Hepatocyte (in vitro differentiated cells): ENCODE results near the gene DCPS. TPM values are rescaled to one million over a fixed set of nuclear protein-coding genes. Genes with fewer than 3 reads are reported as not detected.
"Not testable (repeated sequence)": the region's sequence is repeated elsewhere in the genome, so short reads cannot be mapped to it uniquely, and the experiment has no call there.

Experiments
- DNase-seq: peaks from one replicate; pipeline ENCODE4 v3.0.0-alpha.2; 2016; ENCODE audit warnings: low spot score
- H2AFZ ChIP-seq: fragments of 200-600 bp; sonication (generic); 2 replicates; pipeline ENCODE4 v1.6.0; 2016; ENCODE audit warnings: antibody characterized with exemption, mild to moderate bottlenecking
- H3K27ac ChIP-seq: fragments of 200-600 bp; sonication (generic); 2 replicates; pipeline ENCODE4 v1.5.1; 2016; ENCODE audit warnings: mild to moderate bottlenecking
- H3K27me3 ChIP-seq: fragments of 200-600 bp; sonication (generic); 2 replicates; pipeline ENCODE4 v1.6.1; 2016
- H3K36me3 ChIP-seq: fragments of 200-600 bp; sonication (generic); replicated peaks from 2 replicates; pipeline ENCODE4 v1.5.1; 2016; ENCODE audit warnings: low read depth; ENCODE audit not compliant: insufficient read depth
- H3K4me1 ChIP-seq: fragments of 200-600 bp; sonication (generic); 2 replicates; pipeline ENCODE4 v1.5.1; 2016; ENCODE audit warnings: mild to moderate bottlenecking, moderate library complexity; ENCODE audit not compliant: insufficient read depth
- H3K4me2 ChIP-seq: fragments of 200-600 bp; sonication (generic); 2 replicates; pipeline ENCODE4 v1.6.0; 2016
- H3K4me3 ChIP-seq: fragments of 200-600 bp; sonication (generic); 2 replicates; pipeline ENCODE4 v1.5.1; 2016; ENCODE audit warnings: mild to moderate bottlenecking
- H3K79me2 ChIP-seq: fragments of 200-600 bp; sonication (generic); 2 replicates; pipeline ENCODE4 v1.6.0; 2017; ENCODE audit warnings: mild to moderate bottlenecking
- H3K9me2 ChIP-seq: fragments of 200-600 bp; sonication (generic); replicated peaks from 2 replicates; pipeline ENCODE4 v1.6.0; 2017; ENCODE audit warnings: mild to moderate bottlenecking; ENCODE audit not compliant: insufficient read depth
- H3K9me3 ChIP-seq: fragments of 200-600 bp; sonication (generic); 2 replicates; pipeline ENCODE4 v1.5.1; 2016; ENCODE audit warnings: low read depth, mild to moderate bottlenecking
- H4K20me1 ChIP-seq: fragments of 200-600 bp; sonication (generic); 2 replicates; pipeline ENCODE4 v1.6.0; 2016; ENCODE audit warnings: mild to moderate bottlenecking; ENCODE audit not compliant: insufficient read depth, poor library complexity, severe bottlenecking
- EZH2 ChIP-seq: fragments of 200-600 bp; sonication (generic); IDR thresholded peaks from 2 replicates; pipeline ENCODE4 v1.6.1; 2016; ENCODE audit warnings: antibody characterized with exemption, mild to moderate bottlenecking, borderline replicate concordance
- EZH2phosphoT487 ChIP-seq: fragments of 200-600 bp; sonication (generic); IDR thresholded peaks from one replicate; pipeline ENCODE4 v1.6.1; 2018; ENCODE audit warnings: antibody characterized with exemption, mild to moderate bottlenecking, low read depth, moderate library complexity; ENCODE audit not compliant: unreplicated experiment, severe bottlenecking
- WGBS: methylation state at CpG from one replicate; pipeline ENCODE4 v1.1.6; 2016; ENCODE audit warnings: low lambda C conversion rate; ENCODE audit errors: missing lambda C conversion rate; 5-methylcytosine and 5-hydroxymethylcytosine counted together
- polyA plus RNA-seq: library from polyadenylated mRNA; unstranded; fragments of >200 nt; fragmentation: Nextera tagmentation; extraction: Ambion mirVana; gene quantifications from 2 replicates; pipeline ENCODE4 v1.2.1, GENCODE V29; 2016
- total RNA-seq: library from RNA; depleted of rRNA; stranded (reverse); fragments of >200 nt; gene quantifications from 2 replicates; pipeline ENCODE4 v1.2.3, GENCODE V29; 2014
- TF ChIP-seq, protein P1 (sequence below): fragments of 200-600 bp; sonication (generic); IDR thresholded peaks from 2 replicates; pipeline ENCODE4 v1.5.1; 2016; ENCODE audit warnings: antibody characterized with exemption, mild to moderate bottlenecking; ENCODE audit not compliant: poor library complexity

The DCPS gene
- total and polyA plus RNA-seq, 2 experiments from 2014 or later, result 6.5 to 16.8 TPM

- Histone ChIP-seq H3K27ac (no peak overlapping the region), H3K9me3 (no peaks in the 10 kb centered on the region), H3K27me3 (no peaks in the 10 kb centered on the region), H3K9me2 (no peaks in the 10 kb centered on the region), H3K4me1 (no peaks in the 10 kb centered on the region), H4K20me1 (peaks cover 4% of the 10 kb centered on the region), H3K36me3 (no peaks in the 10 kb centered on the region), H3K4me3 (no peak overlapping the region), H3K4me2 (no peak overlapping the region), H3K79me2 (peaks cover 31% of the 10 kb centered on the region), H2AFZ (no peak overlapping the region)
- TF ChIP-seq EZH2, result no peak
- no peak for TF ChIP-seq EZH2phosphoT487
- 91% methylated on average over 7 of the region's 7 CpGs for WGBS
- no peak for DNase-seq
These were observed 71.9 kb downstream of the DCPS start for GRCh38 chr11:126375726-126376125.

DNA sequence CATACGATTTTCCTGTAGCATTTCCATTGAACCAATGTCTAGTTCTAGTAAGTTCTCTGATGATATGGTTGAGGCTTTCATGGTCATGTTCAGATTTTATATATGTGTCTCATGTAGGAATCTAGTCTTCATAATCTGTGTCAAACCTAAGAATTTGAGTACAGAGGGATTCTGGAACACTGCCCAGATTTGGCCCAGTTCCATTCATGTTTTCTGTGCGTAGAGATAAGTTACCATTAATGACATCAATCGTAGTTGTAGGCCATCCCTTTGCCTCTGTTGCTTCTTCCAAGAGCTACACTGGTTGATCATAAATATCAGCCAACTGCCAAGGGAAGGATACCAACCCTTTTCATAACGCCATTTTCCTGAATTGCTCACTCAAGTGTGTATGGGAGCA, 74.9 kb downstream of the DCPS start:
- 84% methylated on average over 4 of the region's 4 CpGs for WGBS
- no peak overlapping the region for H3K4me2 ChIP-seq
- DNase-seq, result no peak
- H3K36me3 ChIP-seq, result no peaks in the 10 kb centered on the region
- no peaks in the 10 kb centered on the region for H3K4me1 ChIP-seq
- H3K4me3 ChIP-seq, result no peak overlapping the region
- no peaks in the 10 kb centered on the region for H3K9me2 ChIP-seq
- no peak overlapping the region for H2AFZ ChIP-seq
- H3K27ac ChIP-seq, result no peak overlapping the region
- H3K79me2 ChIP-seq, result peaks cover 18% of the 10 kb centered on the region
- H3K27me3 ChIP-seq, result no peaks in the 10 kb centered on the region
- no peaks in the 10 kb centered on the region for H3K9me3 ChIP-seq
- TF ChIP-seq EZH2 (no peak), EZH2phosphoT487 (no peak)
- TF ChIP-seq, protein P1, sequence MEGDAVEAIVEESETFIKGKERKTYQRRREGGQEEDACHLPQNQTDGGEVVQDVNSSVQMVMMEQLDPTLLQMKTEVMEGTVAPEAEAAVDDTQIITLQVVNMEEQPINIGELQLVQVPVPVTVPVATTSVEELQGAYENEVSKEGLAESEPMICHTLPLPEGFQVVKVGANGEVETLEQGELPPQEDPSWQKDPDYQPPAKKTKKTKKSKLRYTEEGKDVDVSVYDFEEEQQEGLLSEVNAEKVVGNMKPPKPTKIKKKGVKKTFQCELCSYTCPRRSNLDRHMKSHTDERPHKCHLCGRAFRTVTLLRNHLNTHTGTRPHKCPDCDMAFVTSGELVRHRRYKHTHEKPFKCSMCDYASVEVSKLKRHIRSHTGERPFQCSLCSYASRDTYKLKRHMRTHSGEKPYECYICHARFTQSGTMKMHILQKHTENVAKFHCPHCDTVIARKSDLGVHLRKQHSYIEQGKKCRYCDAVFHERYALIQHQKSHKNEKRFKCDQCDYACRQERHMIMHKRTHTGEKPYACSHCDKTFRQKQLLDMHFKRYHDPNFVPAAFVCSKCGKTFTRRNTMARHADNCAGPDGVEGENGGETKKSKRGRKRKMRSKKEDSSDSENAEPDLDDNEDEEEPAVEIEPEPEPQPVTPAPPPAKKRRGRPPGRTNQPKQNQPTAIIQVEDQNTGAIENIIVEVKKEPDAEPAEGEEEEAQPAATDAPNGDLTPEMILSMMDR, result no peak
- no peaks in the 10 kb centered on the region for H4K20me1 ChIP-seq

DNA sequence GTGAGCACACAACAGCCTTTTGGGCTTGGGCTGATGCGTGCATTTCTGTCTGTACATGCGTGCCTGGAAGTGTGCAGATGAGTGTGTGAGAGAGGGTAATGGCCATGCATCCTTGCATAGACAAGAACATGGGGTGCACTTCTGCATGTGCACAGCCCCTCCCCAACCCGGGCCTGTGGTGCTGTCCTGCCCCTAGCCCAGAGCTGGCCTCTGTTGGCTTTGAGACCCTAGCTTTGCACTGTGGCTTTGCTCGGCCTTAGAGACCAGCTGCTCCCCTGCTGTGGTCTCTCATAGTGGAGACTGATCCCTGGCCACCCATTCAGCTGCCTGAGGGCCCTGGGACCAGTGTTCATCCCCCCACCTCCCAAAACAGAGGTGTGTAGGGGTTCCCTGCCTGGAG, 77.0 kb downstream of the DCPS start:
- Histone ChIP-seq H3K4me3 (no peak overlapping the region), H3K36me3 (no peaks in the 10 kb centered on the region), H3K9me3 (no peaks in the 10 kb centered on the region), H3K9me2 (no peaks in the 10 kb centered on the region), H3K27me3 (no peaks in the 10 kb centered on the region), H3K4me1 (no peaks in the 10 kb centered on the region), H4K20me1 (no peaks in the 10 kb centered on the region), H2AFZ (no peak overlapping the region), H3K4me2 (no peak overlapping the region), H3K79me2 (peaks cover 21% of the 10 kb centered on the region), H3K27ac (no peak overlapping the region)
- no peak for DNase-seq
- WGBS, result 92% methylated on average over 4 of the region's 4 CpGs
- no peak for TF ChIP-seq EZH2
- TF ChIP-seq, protein P1, result no peak
- no peak for TF ChIP-seq EZH2phosphoT487

DNA sequence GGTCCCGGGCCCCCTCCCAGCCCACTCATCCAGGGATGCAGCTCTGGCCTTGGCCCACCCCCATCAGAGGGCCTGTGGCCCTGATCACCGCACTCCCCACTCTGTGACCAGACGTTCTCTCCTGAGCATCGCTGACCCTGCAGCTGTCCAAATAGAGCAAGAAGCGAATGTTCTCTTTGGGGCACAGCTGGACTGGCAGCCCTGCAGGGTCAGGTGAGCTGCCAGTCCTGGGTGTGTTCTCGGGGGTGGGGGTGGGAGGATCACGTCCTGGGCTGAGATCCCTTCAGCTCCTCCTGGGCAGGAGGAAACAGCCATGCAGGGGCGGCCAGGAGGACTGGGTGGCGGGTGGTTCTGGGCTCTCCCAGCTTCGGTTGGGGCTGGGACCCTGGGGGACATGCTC, 78.1 kb downstream of the DCPS start:
- peaks cover 21% of the 10 kb centered on the region for H3K79me2 ChIP-seq
- not testable (repeated sequence) for H3K9me3 ChIP-seq

DNA sequence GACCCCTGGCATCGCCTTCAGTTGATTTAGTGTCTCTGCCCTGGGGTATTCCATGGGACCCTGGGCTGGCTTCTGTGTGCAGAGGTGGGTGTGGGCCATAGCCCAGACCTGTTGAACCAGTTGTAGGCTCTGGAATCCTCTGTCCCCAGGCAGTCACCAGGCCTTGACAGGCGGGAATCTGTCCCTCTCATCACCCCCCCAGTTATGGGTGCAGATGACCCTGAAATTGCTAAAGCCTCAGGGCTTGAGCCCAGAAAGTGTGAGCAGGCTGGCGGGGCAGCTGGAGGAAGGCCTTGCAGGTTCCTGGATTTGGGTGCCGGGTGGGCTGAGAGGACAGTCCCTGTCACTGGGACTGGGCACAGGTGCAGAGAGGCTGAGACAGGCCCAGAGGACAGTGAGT, 78.8 kb downstream of the DCPS start:
- WGBS, result 81% methylated on average over 4 of the region's 4 CpGs
- not testable (repeated sequence) for H3K4me2 ChIP-seq, H3K9me2 ChIP-seq

More for the DNA sequence above, 78.1 kb downstream of the DCPS start:
- WGBS, result 97% methylated on average over 5 of the region's 10 CpGs
- H3K36me3 ChIP-seq, H3K4me1 ChIP-seq, H4K20me1 ChIP-seq, H3K27me3 ChIP-seq, DNase-seq, H2AFZ ChIP-seq, H3K4me2 ChIP-seq, H3K27ac ChIP-seq, H3K4me3 ChIP-seq, H3K9me2 ChIP-seq: not testable (repeated sequence)

More for the DNA sequence above, 78.8 kb downstream of the DCPS start:
- H3K79me2 ChIP-seq, result peaks cover 17% of the 10 kb centered on the region
- H3K9me3 ChIP-seq, H4K20me1 ChIP-seq, H3K27me3 ChIP-seq, H3K4me3 ChIP-seq, H3K36me3 ChIP-seq, DNase-seq, H2AFZ ChIP-seq, H3K27ac ChIP-seq, H3K4me1 ChIP-seq: not testable (repeated sequence)
